HUES64 (cell line): Measurements from ENCODE around the gene ABCB8. TPM values are rescaled to one million over a fixed set of nuclear protein-coding genes. Genes with fewer than 3 reads are reported as not detected.

Experiments used
- H3K27ac ChIP-seq: 2 replicates; pipeline ENCODE4 v1.7.0; 2013; ENCODE audit warnings: low read depth, low read length, inconsistent platforms
- H3K27me3 ChIP-seq: 2 replicates; pipeline ENCODE4 v1.6.1; 2013; ENCODE audit warnings: mild to moderate bottlenecking, low read length; ENCODE audit not compliant: insufficient read depth
- H3K36me3 ChIP-seq: 2 replicates; pipeline ENCODE4 v1.6.1; 2013; ENCODE audit warnings: mild to moderate bottlenecking, low read length; ENCODE audit not compliant: insufficient read depth
- H3K4me1 ChIP-seq: 2 replicates; pipeline ENCODE4 v1.6.1; 2013; ENCODE audit warnings: mild to moderate bottlenecking, low read length, moderate library complexity; ENCODE audit not compliant: insufficient read depth
- H3K4me3 ChIP-seq: 2 replicates; pipeline ENCODE4 v1.5.1; 2013; ENCODE audit warnings: mild to moderate bottlenecking, low read length, moderate library complexity
- H3K9ac ChIP-seq: 2 replicates; pipeline ENCODE4 v1.6.1; 2013; ENCODE audit warnings: mild to moderate bottlenecking, low read depth, low read length
- H3K9me3 ChIP-seq: 2 replicates; pipeline ENCODE4 v1.6.1; 2013; ENCODE audit warnings: low read depth, low read length; ENCODE audit not compliant: insufficient read depth
- WGBS: fragments of 150-250, 120-280 bp; methylation state at CpG from one replicate; pipeline ENCODE4 v1.1.7; 2013; ENCODE audit warnings: missing lambda C conversion rate; 5-methylcytosine and 5-hydroxymethylcytosine counted together
- polyA plus RNA-seq, 2 experiments: library from polyadenylated mRNA; stranded (reverse); fragments of 50-300 nt; gene quantifications; one replicate each; pipeline ENCODE4 v1.2.3, GENCODE V29; 2013

ABCB8 gene
- 14.4 TPM for polyA plus RNA-seq (2013, experiment 1 of 2)
- 14.5 TPM for polyA plus RNA-seq (2013, experiment 2 of 2)

DNA sequence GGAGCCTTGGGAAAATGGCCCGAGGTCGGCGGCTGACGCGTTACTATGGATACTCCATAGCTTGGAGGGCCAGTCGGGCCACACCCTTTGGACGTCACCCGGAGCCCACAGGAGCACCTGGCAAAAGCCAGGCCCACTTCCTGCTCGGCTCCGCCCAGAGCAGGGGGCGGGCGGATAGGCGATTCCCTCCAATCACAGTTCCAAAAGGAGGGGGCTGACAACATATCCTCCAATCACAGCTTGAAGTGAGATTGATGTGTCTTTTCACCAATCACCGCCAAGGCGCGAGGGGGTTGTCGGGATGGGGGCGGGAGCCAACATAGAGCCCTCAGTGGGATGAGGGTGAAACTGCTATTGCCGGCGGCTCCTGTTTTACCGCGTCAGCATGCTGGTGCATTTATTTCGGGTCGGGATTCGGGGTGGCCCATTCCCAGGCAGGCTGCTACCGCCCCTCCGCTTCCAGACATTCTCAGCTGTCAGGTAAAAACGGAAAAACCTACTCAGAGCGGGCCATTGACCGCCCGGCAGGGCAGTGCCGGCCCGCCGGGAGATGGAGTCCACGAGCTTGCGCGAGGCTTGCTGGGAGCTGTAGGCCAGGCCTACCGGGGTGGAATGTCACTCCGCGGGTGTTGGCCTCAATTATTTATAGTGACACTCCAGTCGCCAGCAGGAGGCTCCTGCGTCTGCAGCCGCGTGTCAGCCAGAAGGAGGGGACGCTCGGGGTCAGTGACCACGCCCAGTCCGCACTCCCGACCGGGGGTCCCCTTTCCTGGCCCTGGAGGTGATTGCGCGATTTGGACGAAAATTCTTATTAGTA is at the start of gene ABCB8:
ABCB8 (plus strand) TSS at position 320 of the 817 bp plus-strand sequence; CDS start at position 386, 66 bp downstream.
- Histone ChIP-seq H3K27me3 (no peaks in the 10 kb centered on the region), H3K36me3 (no peaks in the 10 kb centered on the region), H3K9me3 (no peaks in the 10 kb centered on the region), H3K4me3 (peak within 1 kb of the TSS; percentile 91), H3K9ac (peak within 1 kb of the TSS; percentile 65), H3K27ac (peak within 1 kb of the TSS; percentile 66; the same call in 1 of the 2 replicates), H3K4me1 (peaks cover 18% of the 10 kb centered on the region)
- 1% methylated on average over 53 of the region's 53 CpGs for WGBS

DNA sequence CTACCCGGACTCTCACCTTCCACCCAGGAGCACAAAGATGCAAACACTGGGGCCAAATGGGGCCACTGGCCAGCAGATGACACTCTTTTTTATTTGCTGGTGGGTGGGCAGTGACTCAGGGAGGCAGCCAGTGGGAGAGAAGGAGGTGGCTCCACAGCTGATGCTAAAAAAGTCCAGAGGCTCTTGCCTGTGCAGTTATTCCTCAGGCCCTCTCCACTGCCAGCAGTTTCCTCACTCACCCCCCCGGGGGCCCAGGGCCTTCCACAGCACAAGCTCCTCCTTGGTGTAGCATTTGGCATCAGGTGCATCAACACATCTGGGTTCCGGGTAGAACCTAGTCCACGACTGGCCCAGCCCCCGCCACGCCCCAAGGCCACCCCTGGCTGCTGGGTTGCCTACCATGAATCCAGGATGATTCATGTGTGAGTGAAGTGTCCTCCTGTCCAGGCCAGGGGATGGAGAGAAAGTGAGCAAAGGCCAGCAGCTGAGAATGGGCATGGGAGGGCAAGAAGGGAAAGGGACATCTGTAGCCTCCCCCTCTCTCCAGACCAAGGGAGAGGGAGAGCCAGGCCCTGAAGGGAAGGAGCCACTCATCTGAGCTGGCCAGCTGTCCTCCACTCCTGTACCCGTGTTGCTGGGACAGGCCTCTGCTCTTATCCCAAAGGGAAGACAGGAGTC is 48.4 kb upstream of the ABCB8 start:
- Histone ChIP-seq H3K36me3 (no peaks in the 10 kb centered on the region), H3K27me3 (peaks cover 59% of the 10 kb centered on the region), H3K9me3 (no peaks in the 10 kb centered on the region), H3K27ac (no peak overlapping the region), H3K4me1 (peaks cover 36% of the 10 kb centered on the region), H3K4me3 (peak overlapping the region; percentile 64), H3K9ac (no peak overlapping the region)
- WGBS: 57% methylated on average over 7 of the region's 7 CpGs

DNA sequence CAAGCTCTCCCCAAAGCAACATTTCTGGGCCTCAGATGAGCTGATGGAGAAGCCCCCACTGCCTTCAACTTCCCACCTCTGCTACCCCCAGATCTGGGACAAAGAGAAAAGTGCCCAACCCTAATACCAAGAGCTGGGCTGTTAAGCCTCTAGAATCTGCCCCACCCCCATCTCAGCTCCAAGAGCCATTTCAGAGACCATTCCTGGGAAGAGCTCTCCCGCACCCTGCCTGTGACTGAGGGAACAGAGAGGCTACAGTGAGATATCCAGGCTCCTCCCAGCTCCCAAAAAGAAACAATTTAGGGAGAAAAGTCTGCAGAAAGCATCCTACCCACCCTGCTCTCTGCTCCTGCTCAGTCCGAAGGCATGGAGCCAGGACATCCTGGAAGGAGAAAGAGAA is 47.6 kb upstream of the ABCB8 start:
- 40% methylated on average over 2 of the region's 2 CpGs for WGBS

DNA sequence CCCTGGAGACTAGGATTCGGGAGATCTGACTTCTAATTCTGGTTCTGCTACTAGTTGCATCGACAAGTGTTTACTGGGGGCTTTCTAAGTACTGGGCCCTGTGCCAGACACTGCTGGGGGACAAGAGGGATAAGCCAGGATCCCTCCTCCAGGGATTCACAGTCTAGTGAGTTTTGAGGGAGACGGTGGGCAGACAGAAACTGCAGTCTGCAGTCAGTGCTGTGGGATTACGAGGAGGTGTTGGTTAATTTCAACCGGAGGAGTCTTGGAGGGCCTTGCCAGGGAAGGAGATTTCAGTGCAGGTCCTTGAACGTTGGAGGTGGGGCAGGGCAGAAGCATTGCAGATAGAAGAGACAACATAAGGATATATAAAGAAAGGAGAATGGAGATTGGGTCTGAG is 46.6 kb upstream of the ABCB8 start:
- H3K36me3 ChIP-seq: no peaks in the 10 kb centered on the region
- 77% methylated on average over 5 of the region's 6 CpGs for WGBS
- peaks cover 23% of the 10 kb centered on the region for H3K4me1 ChIP-seq
- H3K27ac ChIP-seq: no peak overlapping the region
- H3K9me3 ChIP-seq: no peaks in the 10 kb centered on the region
- no peak overlapping the region for H3K4me3 ChIP-seq
- peaks cover 41% of the 10 kb centered on the region for H3K27me3 ChIP-seq
- no peak overlapping the region for H3K9ac ChIP-seq

More for the DNA sequence above, 47.6 kb upstream of the ABCB8 start:
- peaks cover 50% of the 10 kb centered on the region for H3K27me3 ChIP-seq
- no peak overlapping the region for H3K27ac ChIP-seq
- H3K4me3 ChIP-seq: no peak overlapping the region
- no peak overlapping the region for H3K9ac ChIP-seq
- H3K4me1 ChIP-seq: peaks cover 30% of the 10 kb centered on the region
- no peaks in the 10 kb centered on the region for H3K9me3 ChIP-seq
- no peaks in the 10 kb centered on the region for H3K36me3 ChIP-seq

DNA sequence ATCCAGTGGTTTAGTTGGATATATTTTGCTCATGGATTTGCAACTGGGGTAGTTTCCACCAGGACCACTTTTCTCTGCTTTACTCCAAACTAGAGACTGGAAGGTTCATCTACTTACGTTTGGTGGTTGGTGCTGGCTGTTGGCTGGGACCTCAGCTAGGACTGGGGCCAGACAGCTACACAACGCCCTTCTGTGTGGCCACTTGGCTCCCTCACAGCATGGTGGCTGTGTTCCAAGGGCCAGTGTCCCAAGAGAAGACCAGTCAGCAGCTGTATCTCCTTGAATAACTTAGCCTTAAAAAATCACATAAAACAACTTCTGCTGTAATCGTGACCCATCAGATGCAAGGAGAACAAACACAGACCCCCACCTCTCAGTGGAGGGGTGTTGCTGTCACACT is 45.9 kb upstream of the ABCB8 start:
- H3K9me3 ChIP-seq: no peaks in the 10 kb centered on the region
- WGBS: 70% methylated on average over 3 of the region's 3 CpGs

DNA sequence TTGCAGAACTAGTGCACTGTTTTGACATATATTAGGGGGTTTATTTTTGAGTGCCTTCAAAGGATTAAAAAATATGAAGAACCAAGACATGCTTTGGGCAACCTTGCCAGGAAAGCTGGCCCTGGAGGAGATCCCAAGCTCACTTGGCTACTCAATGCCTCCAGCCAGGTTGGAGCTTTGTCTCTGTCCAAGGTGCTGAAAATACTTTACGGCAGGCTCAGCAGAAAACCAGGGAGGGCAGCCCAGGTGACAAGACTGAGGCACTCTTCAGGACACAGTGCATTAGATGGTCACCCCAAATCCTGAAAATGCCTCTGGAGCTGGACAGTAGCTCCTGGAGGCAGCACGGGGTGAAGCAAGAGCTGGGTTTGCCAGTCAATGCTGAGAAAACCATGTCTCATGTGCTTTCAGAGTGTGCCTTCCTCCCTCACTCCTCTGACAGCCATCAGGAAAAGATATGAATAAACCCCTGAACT is 44.3 kb upstream of the ABCB8 start:
- peaks cover 33% of the 10 kb centered on the region for H3K27me3 ChIP-seq
- WGBS: 13% methylated on average over 2 of the region's 2 CpGs
- no peak overlapping the region for H3K27ac ChIP-seq
- H3K36me3 ChIP-seq: no peaks in the 10 kb centered on the region
- no peak overlapping the region for H3K4me3 ChIP-seq
- no peaks in the 10 kb centered on the region for H3K9me3 ChIP-seq
- H3K9ac ChIP-seq: no peak overlapping the region
- peaks cover 17% of the 10 kb centered on the region for H3K4me1 ChIP-seq

More for the DNA sequence above, 45.9 kb upstream of the ABCB8 start:
- Histone ChIP-seq H3K27me3 (peaks cover 34% of the 10 kb centered on the region), H3K9ac (no peak overlapping the region), H3K36me3 (no peaks in the 10 kb centered on the region), H3K27ac (no peak overlapping the region), H3K4me1 (peaks cover 17% of the 10 kb centered on the region), H3K4me3 (no peak overlapping the region)

DNA sequence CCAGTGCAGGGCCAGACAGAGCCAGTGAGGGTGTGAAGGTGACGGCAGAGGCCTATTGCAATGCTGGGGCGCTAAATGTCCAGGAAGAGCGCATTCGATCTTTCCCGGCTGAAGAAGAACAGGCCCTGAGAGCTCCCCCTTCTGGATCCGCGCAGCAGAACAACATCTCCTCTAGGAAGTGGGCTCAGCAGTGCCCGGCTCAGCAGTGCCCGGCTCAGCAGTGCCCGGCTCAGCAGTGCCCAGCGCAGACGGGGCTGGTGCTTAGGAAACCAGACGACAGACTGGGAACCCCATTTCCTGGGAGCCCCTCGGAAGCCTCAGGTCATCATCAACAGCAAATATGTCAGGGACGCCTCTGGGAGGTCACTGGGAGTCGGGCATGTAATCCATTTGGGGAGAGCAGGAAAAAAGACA is 42.1 kb upstream of the ABCB8 start:
- Histone ChIP-seq H3K9me3 (0 out of 2 replicates have a peak, but pooled peaks cover 4% of the 10 kb centered on the region), H3K36me3 (no peaks in the 10 kb centered on the region), H3K27me3 (peaks cover 17% of the 10 kb centered on the region), H3K27ac (no peak overlapping the region), H3K9ac (no peak overlapping the region), H3K4me3 (no peak overlapping the region), H3K4me1 (0 out of 2 replicates have a peak, but pooled peaks cover 3% of the 10 kb centered on the region)
- WGBS: 20% methylated on average over 16 of the region's 16 CpGs

DNA sequence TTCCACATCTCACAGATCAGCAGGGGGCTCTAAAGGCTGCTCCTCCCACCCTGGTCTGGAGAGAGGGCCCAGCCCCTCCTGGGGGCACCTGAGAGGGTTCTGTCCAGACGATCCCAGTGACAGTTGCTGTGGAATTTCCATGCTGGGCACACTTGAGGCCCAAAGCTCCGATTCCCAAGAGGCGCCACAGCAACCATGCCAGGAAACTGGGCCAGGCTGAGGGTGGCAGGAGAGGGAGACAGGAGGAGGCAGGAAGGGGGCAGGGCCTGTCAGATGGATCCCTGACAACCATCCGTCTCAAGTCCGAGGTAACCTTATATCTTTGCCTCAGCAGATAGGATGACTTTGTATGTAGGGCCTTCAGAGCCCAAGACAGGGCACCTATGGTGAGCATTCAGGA is 41.7 kb upstream of the ABCB8 start:
- no peaks in the 10 kb centered on the region for H3K4me1 ChIP-seq
- peaks cover 7% of the 10 kb centered on the region; the same call in 1 of the 2 replicates for H3K9me3 ChIP-seq
- no peak overlapping the region for H3K9ac ChIP-seq
- no peaks in the 10 kb centered on the region for H3K36me3 ChIP-seq
- H3K27ac ChIP-seq: no peak overlapping the region
- peaks cover 13% of the 10 kb centered on the region for H3K27me3 ChIP-seq
- no peak overlapping the region for H3K4me3 ChIP-seq
- WGBS: 84% methylated on average over 5 of the region's 5 CpGs

DNA sequence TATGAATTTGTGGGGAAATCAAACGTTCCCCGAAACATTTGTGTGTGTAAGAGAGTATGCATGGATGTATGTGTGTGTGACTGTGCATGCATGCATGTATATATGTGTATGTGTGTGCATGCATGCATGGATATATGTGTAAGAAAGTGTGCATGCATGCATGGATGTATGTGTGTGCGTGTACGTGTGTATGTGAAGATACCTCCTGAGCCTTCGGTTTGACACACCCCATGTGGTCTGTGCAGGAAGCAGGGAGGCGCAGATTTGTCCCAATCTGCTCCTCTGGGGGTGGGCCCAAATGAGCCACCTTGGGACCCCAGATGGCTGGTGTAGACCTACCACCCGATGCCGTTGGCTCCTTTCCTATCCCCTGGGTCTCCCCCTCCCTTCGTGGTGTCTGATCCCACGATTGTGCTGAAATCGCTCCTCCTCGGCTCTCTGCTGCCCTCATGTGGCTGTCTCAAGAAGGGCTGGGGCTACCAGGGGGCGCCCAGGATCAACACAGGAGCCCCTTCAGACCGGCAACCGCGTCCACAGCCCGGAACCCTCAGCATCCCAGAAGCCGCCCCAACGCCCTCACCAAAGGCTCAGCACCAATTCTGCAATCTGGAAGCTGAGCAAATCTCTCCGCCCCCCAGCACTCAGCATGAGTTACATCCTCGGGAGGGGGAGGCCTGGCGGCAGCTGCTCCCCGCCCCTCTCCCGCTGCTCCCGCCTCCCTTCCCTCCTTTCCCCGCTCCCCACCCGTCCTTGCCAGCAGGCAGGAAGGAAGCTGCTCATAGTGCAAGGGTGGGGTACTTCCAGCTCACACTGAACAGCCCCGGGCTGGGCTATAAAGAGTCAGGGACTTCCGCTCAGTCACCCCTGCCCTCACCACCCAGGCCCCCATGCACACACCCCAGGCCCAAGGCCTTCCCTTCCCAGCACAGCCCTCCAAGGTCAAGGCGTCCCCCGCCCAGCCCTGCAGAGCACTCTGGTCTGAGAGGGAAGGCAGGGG is 39.7 kb upstream of the ABCB8 start:
- Histone ChIP-seq H3K27ac (no peak overlapping the region), H3K9me3 (peaks cover 8% of the 10 kb centered on the region; the same call in 1 of the 2 replicates), H3K36me3 (no peaks in the 10 kb centered on the region), H3K4me1 (peaks cover 4% of the 10 kb centered on the region; the same call in 1 of the 2 replicates), H3K4me3 (peak overlapping the region; percentile 52), H3K27me3 (no peaks in the 10 kb centered on the region), H3K9ac (no peak overlapping the region)
- 24% methylated on average over 31 of the region's 31 CpGs for WGBS

DNA sequence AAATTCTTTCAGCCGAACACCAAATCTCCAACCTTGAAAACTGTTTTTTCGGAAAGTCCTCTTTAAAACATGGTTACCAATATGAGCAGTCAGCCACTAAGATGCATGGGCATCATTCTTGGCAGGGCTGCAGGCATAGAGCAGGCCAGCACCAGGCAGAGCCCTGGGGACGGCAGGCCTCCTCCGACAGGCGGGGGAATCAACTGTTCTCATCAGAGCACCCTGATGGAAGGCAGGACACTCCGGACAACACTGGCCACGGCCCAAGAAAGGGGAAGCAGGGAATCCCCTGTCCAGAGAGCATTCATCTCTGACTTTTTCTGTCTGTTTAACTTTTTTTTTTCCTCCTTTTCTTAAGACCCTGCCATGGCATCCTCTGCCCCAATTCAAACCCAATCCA is 38.8 kb upstream of the ABCB8 start:
- H3K27me3 ChIP-seq: no peaks in the 10 kb centered on the region
- no peaks in the 10 kb centered on the region for H3K36me3 ChIP-seq
- WGBS: 92% methylated on average over 7 of the region's 7 CpGs
- H3K27ac ChIP-seq: no peak overlapping the region
- peaks cover 4% of the 10 kb centered on the region; the same call in 1 of the 2 replicates for H3K4me1 ChIP-seq
- peaks cover 8% of the 10 kb centered on the region; the same call in 1 of the 2 replicates for H3K9me3 ChIP-seq
- no peak overlapping the region for H3K4me3 ChIP-seq
- H3K9ac ChIP-seq: no peak overlapping the region
